Lower leg skin (tissue), 4 donors: ENCODE measurements around the gene PLCB1. TPM values are rescaled to one million over a fixed set of nuclear protein-coding genes. Genes with fewer than 3 reads are reported as not detected.

Experiments used
- DNase-seq, 2 donors: peaks; one replicate each; pipeline ENCODE4 v3.0.0-alpha.2; 2019; ENCODE audit warnings: low spot score in 2 of 2
- H3K4me3 ChIP-seq: fragments of 200-600 bp; sonication (generic); 2 replicates; pipeline ENCODE4 v1.5.1; 2017; ENCODE audit warnings: mild to moderate bottlenecking, low read depth; ENCODE audit not compliant: poor library complexity, severe bottlenecking
- POLR2A ChIP-seq, 2 donors: fragments of 450-650 bp; IDR thresholded peaks; one replicate each; pipeline ENCODE4 v1.6.1; 2016 to 2017; ENCODE audit warnings: antibody characterized with exemption in 2 of 2, mild to moderate bottlenecking in 1 of 2, moderate library complexity in 1 of 2
- WGBS, 2 donors: methylation state at CpG; one replicate each; pipeline ENCODE4 v1.1.5; 2018; 5-methylcytosine and 5-hydroxymethylcytosine counted together
- intact Hi-C: fragments of 100-400 bp; cut with DNase I; formaldehyde crosslinking; loops from one replicate; pipeline ENCODE4 v1.15.0; 2023; ENCODE audit warnings: low total_unique reads
- total RNA-seq, 4 donors: library from RNA; depleted of rRNA; stranded (reverse); fragments of >200 nt; gene quantifications; one replicate each; pipeline ENCODE4 v1.1.0, GENCODE V29; 2016
- TF ChIP-seq, protein P1 (sequence below), 3 donors: fragments of 450-650 bp; IDR thresholded peaks; one replicate each; pipeline ENCODE4 v1.5.1; 2016; ENCODE audit warnings: antibody characterized with exemption in 3 of 3, mild to moderate bottlenecking in 3 of 3, moderate library complexity in 2 of 3

Gene PLCB1
- total RNA-seq, 4 donors from 2014 or later: 4.1 to 16.2 (median 9.1) TPM

DNA sequence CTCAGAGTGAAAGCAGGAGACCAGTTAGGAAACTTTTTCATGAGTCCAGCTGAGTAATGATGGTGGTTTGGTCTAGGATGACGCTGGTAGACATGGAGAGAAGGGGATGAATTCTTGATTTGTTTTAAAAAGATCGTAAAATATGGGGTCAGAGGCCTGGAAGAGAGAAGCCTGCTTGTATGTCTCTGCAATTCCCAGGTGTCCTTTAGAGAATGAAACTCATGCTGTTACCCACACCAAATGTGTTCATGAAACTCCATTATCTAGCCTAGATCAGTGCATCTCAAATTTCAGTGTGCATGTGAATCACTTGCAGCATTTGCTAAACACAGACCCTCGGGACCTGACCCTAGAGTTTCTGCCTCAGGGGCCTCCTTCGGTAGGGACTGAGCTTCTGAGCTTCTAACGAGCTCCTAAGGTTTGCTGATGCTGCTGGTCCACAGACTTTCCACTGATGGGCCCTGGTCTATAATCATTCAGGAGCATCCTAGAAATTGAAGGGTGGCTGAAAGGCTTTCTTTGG is 634.9 kb downstream of the PLCB1 start:
- no peak overlapping the region for H3K4me3 ChIP-seq
- DNase-seq: no peak
- TF ChIP-seq POLR2A (IDR thresholded peaks at IDR 0.05): no peak
- TF ChIP-seq, protein P1, sequence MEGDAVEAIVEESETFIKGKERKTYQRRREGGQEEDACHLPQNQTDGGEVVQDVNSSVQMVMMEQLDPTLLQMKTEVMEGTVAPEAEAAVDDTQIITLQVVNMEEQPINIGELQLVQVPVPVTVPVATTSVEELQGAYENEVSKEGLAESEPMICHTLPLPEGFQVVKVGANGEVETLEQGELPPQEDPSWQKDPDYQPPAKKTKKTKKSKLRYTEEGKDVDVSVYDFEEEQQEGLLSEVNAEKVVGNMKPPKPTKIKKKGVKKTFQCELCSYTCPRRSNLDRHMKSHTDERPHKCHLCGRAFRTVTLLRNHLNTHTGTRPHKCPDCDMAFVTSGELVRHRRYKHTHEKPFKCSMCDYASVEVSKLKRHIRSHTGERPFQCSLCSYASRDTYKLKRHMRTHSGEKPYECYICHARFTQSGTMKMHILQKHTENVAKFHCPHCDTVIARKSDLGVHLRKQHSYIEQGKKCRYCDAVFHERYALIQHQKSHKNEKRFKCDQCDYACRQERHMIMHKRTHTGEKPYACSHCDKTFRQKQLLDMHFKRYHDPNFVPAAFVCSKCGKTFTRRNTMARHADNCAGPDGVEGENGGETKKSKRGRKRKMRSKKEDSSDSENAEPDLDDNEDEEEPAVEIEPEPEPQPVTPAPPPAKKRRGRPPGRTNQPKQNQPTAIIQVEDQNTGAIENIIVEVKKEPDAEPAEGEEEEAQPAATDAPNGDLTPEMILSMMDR (IDR thresholded peaks at IDR 0.05): no peak
- intact Hi-C loops: no loop called here
- WGBS, 2 donors: 77 to 85% methylated on average over 5 of the region's 5 CpGs

DNA sequence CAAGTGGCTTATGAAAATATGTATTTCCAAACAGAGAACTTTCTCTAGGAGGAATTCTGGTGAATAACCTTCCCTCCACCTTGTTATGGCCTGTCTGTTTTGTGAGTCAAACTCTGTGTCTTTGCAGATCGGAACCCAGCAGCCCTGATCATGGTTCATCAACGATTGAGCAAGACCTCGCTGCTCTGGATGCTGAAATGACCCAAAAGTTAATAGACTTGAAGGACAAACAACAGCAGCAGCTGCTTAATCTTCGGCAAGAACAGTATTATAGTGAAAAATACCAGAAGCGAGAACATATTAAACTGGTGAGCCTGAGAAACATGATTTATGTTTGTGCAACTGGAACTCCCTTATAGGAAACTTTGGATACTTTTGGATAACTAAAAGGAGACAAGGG is 642.3 kb downstream of the PLCB1 start:
- DNase-seq: no peak
- H3K4me3 ChIP-seq: no peak overlapping the region
- no peak for TF ChIP-seq POLR2A (IDR thresholded peaks at IDR 0.05)
- TF ChIP-seq, protein P1 (IDR thresholded peaks at IDR 0.05): no peak
- intact Hi-C loops: no loop called here
- 86 to 89% methylated on average over 5 of the region's 5 CpGs for WGBS, 2 donors

- no peak for TF ChIP-seq POLR2A (IDR thresholded peaks at IDR 0.05)
- TF ChIP-seq, protein P1 (IDR thresholded peaks at IDR 0.05): no peak
- no peak overlapping the region for H3K4me3 ChIP-seq
- intact Hi-C loops: no loop called here
- 65 to 66% methylated on average over 4 of the region's 4 CpGs for WGBS, 2 donors
- DNase-seq: no peak
Measured at GRCh38 chr20:8777911-8778310, 645.8 kb downstream of the PLCB1 start.

DNA sequence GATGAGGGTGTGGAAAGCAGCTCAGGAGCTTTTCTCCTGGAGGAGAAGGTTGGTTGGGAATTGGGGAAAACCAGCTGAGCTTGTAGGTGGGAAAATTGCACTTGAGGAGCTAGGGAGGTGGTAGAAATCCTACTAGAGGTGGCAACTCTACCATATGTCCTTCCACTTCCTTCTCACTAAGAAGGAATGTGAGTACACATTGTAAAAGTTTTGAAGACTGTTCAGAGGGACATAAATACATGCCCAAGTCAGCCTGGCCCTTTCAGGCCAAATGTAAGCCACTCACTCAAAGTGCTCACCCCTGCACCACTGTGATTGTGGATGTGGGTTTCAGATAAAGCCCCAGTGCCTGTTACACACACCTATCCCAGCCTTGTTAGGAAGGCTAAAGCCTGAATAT is 646.3 kb downstream of the PLCB1 start:
- H3K4me3 ChIP-seq: no peak overlapping the region
- no peak for TF ChIP-seq POLR2A (IDR thresholded peaks at IDR 0.05)
- TF ChIP-seq, protein P1 (IDR thresholded peaks at IDR 0.05): no peak
- no peak for DNase-seq
- intact Hi-C loops: no loop called here

DNA sequence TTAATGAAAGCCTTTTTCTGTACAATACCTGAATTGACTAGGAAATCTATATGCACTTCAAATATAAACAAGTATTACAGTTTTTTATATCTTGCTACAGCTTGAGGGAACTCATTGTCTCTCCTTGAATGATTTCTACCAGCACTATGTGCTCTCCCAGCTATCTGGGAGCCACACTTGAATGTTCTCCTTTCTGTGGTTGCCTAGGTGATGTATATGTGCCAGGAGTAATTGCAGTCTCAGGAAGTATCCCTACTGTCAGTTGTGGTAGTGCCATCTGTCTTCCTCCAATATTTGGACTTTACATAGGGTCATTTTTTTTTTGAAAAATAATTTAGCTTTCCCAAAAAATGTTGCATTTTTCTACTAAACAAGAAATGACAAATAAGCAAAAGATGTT is 648.8 kb downstream of the PLCB1 start:
- intact Hi-C loops: no loop called here
- H3K4me3 ChIP-seq: no peak overlapping the region
- DNase-seq: no peak
- TF ChIP-seq, protein P1 (IDR thresholded peaks at IDR 0.05): no peak
- TF ChIP-seq POLR2A (IDR thresholded peaks at IDR 0.05): no peak

DNA sequence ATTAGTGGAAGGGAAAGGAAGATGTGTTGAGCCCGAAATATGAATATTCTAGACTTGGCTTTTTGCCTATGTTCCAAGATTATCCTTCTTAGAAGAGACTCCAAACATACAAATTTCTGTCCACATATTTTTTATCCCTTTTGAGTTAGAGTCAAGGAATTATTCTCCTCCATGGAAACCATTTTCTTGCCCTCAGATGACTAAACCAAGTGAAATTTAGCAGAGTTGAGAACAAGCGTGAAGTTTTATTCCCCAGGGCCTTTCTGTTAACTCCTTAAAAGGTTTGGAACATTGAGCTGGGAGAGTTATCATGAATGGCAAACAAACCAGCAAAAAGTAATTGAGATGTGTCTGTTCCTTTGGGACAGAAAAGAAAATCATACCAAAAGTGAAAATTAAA is 650.7 kb downstream of the PLCB1 start:
- WGBS, 2 donors: 38 to 40% methylated on average over 2 of the region's 2 CpGs
- intact Hi-C loops: no loop called here
- DNase-seq: no peak
- H3K4me3 ChIP-seq: no peak overlapping the region
- TF ChIP-seq, protein P1 (IDR thresholded peaks at IDR 0.05): no peak
- no peak for TF ChIP-seq POLR2A (IDR thresholded peaks at IDR 0.05)
